Ishikawa (cell line): ENCODE data around the gene NFATC4.

Source experiments
- CEBPB ChIP-seq: IDR thresholded peaks from 2 replicates; pipeline ENCODE4 v1.6.1; 2012
- CREB1 ChIP-seq: IDR thresholded peaks from 2 replicates; pipeline ENCODE4 v1.6.1; 2012; ENCODE audit warnings: low read depth
- EGR1 ChIP-seq: IDR thresholded peaks from 2 replicates; pipeline ENCODE4 v1.6.1; 2012
- EP300 ChIP-seq: IDR thresholded peaks from 2 replicates; pipeline ENCODE4 v1.6.1; 2012; ENCODE audit warnings: borderline replicate concordance
- FOXM1 ChIP-seq: IDR thresholded peaks from 2 replicates; pipeline ENCODE4 v1.6.1; 2012; ENCODE audit warnings: low read depth, borderline replicate concordance
- MAX ChIP-seq: IDR thresholded peaks from 2 replicates; pipeline ENCODE4 v1.6.1; 2012
- NFIC ChIP-seq: IDR thresholded peaks from 2 replicates; pipeline ENCODE4 v1.6.1; 2012
- RAD21 ChIP-seq: IDR thresholded peaks from 2 replicates; pipeline ENCODE4 v1.6.1; 2012; ENCODE audit warnings: low read depth
- REST ChIP-seq: IDR thresholded peaks from 2 replicates; pipeline ENCODE4 v1.6.1; 2012; ENCODE audit warnings: low read depth, mild to moderate bottlenecking
- TAF1 ChIP-seq: IDR thresholded peaks from 2 replicates; pipeline ENCODE4 v1.6.1; 2012; ENCODE audit warnings: low read depth, mild to moderate bottlenecking
- TEAD4 ChIP-seq: IDR thresholded peaks from 2 replicates; pipeline ENCODE4 v1.6.1; 2012
- USF1 ChIP-seq: IDR thresholded peaks from 2 replicates; pipeline ENCODE4 v1.6.1; 2012
- YY1 ChIP-seq: IDR thresholded peaks from 2 replicates; pipeline ENCODE4 v1.6.1; 2012; ENCODE audit warnings: low read depth

- no peak for TF ChIP-seq CEBPB
- TF ChIP-seq YY1, result no peak
- TF ChIP-seq TEAD4, result no peak
- no peak for TF ChIP-seq EP300
- no peak for TF ChIP-seq REST
- no peak for TF ChIP-seq CREB1
- TF ChIP-seq RAD21, result no peak
- no peak for TF ChIP-seq TAF1
- TF ChIP-seq FOXM1, result no peak
- no peak for TF ChIP-seq MAX
- TF ChIP-seq USF1, result no peak
- no peak for TF ChIP-seq NFIC
- TF ChIP-seq EGR1, result no peak
Observed at GRCh38 chr14:24339284-24340151, 28.5 kb upstream of the NFATC4 start, which contains the start of gene RIPK3.
